HepG2 (cell line): Measurements from ENCODE around the gene L3MBTL1. TPM values are rescaled to one million over a fixed set of nuclear protein-coding genes. Genes with fewer than 3 reads are reported as not detected.
A peak's percentile ranks its signal among the peaks of the same experiment; 100 is the strongest.

ENCODE experiments used
- ADNP ChIP-seq: sonication (generic); formaldehyde crosslinking; IDR thresholded peaks from 2 replicates; pipeline ENCODE4 v1.4.0; 2020; ENCODE audit warnings: missing genetic modification reagents
- FOXK1 ChIP-seq: sonication (generic); formaldehyde crosslinking; IDR thresholded peaks from 2 replicates; pipeline ENCODE4 v1.4.0; 2020; ENCODE audit warnings: low read depth, missing genetic modification reagents, borderline replicate concordance
- FOXO1 ChIP-seq: sonication (generic); formaldehyde crosslinking; IDR thresholded peaks from 2 replicates; pipeline ENCODE4 v1.4.0; 2020; ENCODE audit warnings: missing genetic modification reagents
- HIVEP1 ChIP-seq: sonication (generic); formaldehyde crosslinking; IDR thresholded peaks from 2 replicates; pipeline ENCODE4 v1.4.0; 2020; ENCODE audit warnings: mild to moderate bottlenecking, missing genetic modification reagents
- KDM5B ChIP-seq: sonication (generic); formaldehyde crosslinking; IDR thresholded peaks from 2 replicates; pipeline ENCODE4 v1.4.0; 2020; ENCODE audit warnings: missing genetic modification reagents, mild to moderate bottlenecking, borderline replicate concordance
- KMT2A ChIP-seq: sonication (generic); formaldehyde crosslinking; IDR thresholded peaks from 2 replicates; pipeline ENCODE4 v1.4.0; 2020; ENCODE audit warnings: missing genetic modification reagents
- PAWR ChIP-seq: sonication (generic); formaldehyde crosslinking; IDR thresholded peaks from 2 replicates; pipeline ENCODE4 v1.4.0; 2020; ENCODE audit warnings: missing genetic modification reagents, mild to moderate bottlenecking, borderline replicate concordance
- RAD21 ChIP-seq: fragments of 450-650 bp; formaldehyde crosslinking; IDR thresholded peaks from 2 replicates; pipeline ENCODE4 v1.5.0; 2020; ENCODE audit warnings: mild to moderate bottlenecking
- RELA ChIP-seq: sonication (generic); formaldehyde crosslinking; IDR thresholded peaks from 2 replicates; pipeline ENCODE4 v1.4.0; 2020; ENCODE audit warnings: missing genetic modification reagents
- SIX1 ChIP-seq: sonication (generic); formaldehyde crosslinking; IDR thresholded peaks from 2 replicates; pipeline ENCODE4 v1.4.0; 2020; ENCODE audit warnings: missing genetic modification reagents, borderline replicate concordance
- ZBTB40 ChIP-seq, 2 experiments: fragments of 450-650 bp in 1 of 2; sonication (generic) in 1 of 2; formaldehyde crosslinking in 1 of 2; IDR thresholded peaks; 2 replicates each; pipeline versions ENCODE4 v1.6.1 to v1.8.0; 2016 to 2022; ENCODE audit warnings: antibody characterized with exemption in 1 of 2, mild to moderate bottlenecking in 1 of 2, missing genetic modification reagents in 1 of 2
- ZNF121 ChIP-seq: sonication (generic); formaldehyde crosslinking; IDR thresholded peaks from 2 replicates; pipeline ENCODE4 v1.5.0; 2020; ENCODE audit warnings: mild to moderate bottlenecking, missing genetic modification reagents
- ZNF230 ChIP-seq: sonication (generic); formaldehyde crosslinking; IDR thresholded peaks from 2 replicates; pipeline ENCODE4 v1.4.0; 2020; ENCODE audit warnings: mild to moderate bottlenecking, missing genetic modification reagents
- ZNF235 ChIP-seq: sonication (generic); formaldehyde crosslinking; IDR thresholded peaks from 2 replicates; pipeline ENCODE4 v1.8.1; 2023; ENCODE audit warnings: mild to moderate bottlenecking, missing genetic modification reagents, borderline replicate concordance
- ZNF558 ChIP-seq: sonication (generic); formaldehyde crosslinking; IDR thresholded peaks from 2 replicates; pipeline ENCODE4 v1.9.0; 2022; ENCODE audit warnings: mild to moderate bottlenecking, missing genetic modification reagents, borderline replicate concordance
- ZNF720 ChIP-seq: sonication (generic); formaldehyde crosslinking; IDR thresholded peaks from 2 replicates; pipeline ENCODE4 v1.4.0; 2020; ENCODE audit warnings: missing genetic modification reagents
- ZNF773 ChIP-seq: sonication (generic); formaldehyde crosslinking; IDR thresholded peaks from 2 replicates; pipeline ENCODE4 v1.4.0; 2020; ENCODE audit warnings: missing genetic modification reagents, borderline replicate concordance
- ZNF792 ChIP-seq: IDR thresholded peaks from 2 replicates; pipeline ENCODE4 v1.6.1; 2016
- polyA plus RNA-seq, 8 experiments: library from polyadenylated mRNA; depleted of rRNA in 3 of 8; stranded (reverse) in 7 of 8; unstranded in 1 of 8; fragments of >200 nt; fragmentation: Illumina TruSeq in 4 of 8; extraction: Trizol in 4 of 8; gene quantifications; 2 replicates each; pipeline versions ENCODE4 v1.2.1 to v1.2.3, GENCODE V29; 2011 to 2016; ENCODE audit warnings: low read depth in 4 of 8, missing spikeins in 1 of 8, mixed read lengths in 1 of 8; ENCODE audit not compliant: insufficient read depth in 1 of 8
- total RNA-seq, 5 experiments: library from RNA; depleted of rRNA; stranded (reverse); fragments of >200 nt; fragmentation: Illumina TruSeq; extraction: Trizol; gene quantifications; 2 replicates each; pipeline ENCODE4 v1.2.3, GENCODE V29; 2016; ENCODE audit warnings: low read depth in 1 of 5
- TF ChIP-seq, protein P1 (sequence below): sonication (generic); formaldehyde crosslinking; IDR thresholded peaks from 2 replicates; pipeline ENCODE4 v1.8.1; 2023; ENCODE audit warnings: missing genetic modification reagents, mild to moderate bottlenecking, borderline replicate concordance

L3MBTL1 gene
- total and polyA plus RNA-seq, 2 of the 13 experiments (the other 11 are each of a cell fraction or from before 2014, with no cell fraction given): 9.0 to 17.8 TPM

DNA sequence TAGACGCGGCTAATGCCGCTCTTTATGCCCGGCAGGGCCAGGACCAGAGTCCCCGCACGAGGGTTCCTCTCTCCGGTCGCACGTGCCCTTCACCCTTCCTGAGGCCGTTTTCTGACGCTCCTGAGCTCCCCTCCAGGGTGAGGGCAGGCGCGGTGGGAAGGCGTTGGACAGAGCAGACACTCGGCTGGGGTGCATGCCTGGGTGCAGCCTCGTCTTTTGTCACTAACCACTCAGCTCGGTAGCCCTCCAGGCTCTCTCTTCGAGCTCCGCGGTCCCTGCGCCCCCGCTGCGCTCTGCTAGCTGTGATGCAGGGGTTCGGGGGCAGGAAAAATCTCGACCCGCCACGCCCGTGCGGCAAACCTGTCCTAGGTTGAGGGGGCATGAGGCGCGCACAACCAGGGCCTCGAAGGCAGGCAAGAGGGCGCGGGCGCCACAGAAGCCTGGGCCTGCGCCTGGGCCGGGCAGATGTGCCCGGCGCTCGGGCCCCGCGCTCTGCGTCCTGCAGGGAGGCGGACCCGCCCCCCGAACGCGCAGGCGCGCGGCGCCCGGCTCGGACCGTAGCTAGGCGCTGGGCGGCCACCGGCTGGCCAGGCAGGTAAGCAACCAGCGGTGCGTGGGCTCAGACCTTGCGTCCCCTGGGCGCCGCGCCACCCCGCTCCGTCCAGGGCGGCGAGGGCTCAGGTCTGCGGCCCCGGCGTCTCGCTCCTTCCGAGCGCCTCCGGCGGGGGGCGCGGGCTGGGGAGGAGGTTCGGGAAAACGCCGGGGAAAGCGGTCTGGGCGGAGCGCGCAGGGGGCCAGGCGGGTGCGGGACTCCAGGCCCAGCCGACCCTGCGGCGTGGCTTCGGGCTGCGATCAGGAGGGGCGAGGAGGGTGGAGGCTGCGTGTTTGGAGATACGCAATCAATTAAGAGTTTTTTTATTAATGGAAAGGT, at the start of gene L3MBTL1 (continued):
- TF ChIP-seq ZNF121 (CRISPR knock-in tag) (no peak; the same call in 1 of the 2 replicates), FOXK1 (CRISPR knock-in tag) (0 out of 2 replicates have a peak, but pooled peaks have one; percentile 24), FOXO1 (peak; percentile 72; the same call in 1 of the 2 replicates), RELA (CRISPR knock-in tag) (peak; percentile 83; the same call in 1 of the 2 replicates), SIX1 (CRISPR knock-in tag) (no peak), PAWR (peak; percentile 91; the same call in 1 of the 2 replicates), ZNF235 (CRISPR knock-in tag) (peak; percentile 86), KMT2A (CRISPR knock-in tag) (peak; percentile 19; the same call in 1 of the 2 replicates), ZNF773 (0 out of 2 replicates have a peak, but pooled peaks have one; percentile 64), ZNF230 (CRISPR knock-in tag) (peak; percentile 88), ZBTB40 (IDR thresholded peaks at IDR 0.05) (no peak), ZBTB40 (CRISPR knock-in tag; IDR thresholded peaks at IDR 0.05) (peak; percentile 40; the same call in 1 of the 2 replicates), KDM5B (peak; percentile 92), ZNF558 (CRISPR knock-in tag) (peak; percentile 82; the same call in 1 of the 2 replicates), HIVEP1 (CRISPR knock-in tag) (peak; percentile 40; the same call in 1 of the 2 replicates), RAD21 (CRISPR knock-in tag) (peak; percentile 69), ZNF792 (CRISPR knock-in tag) (peak; percentile 74; the same call in 1 of the 2 replicates), ZNF720 (CRISPR knock-in tag) (no peak), ADNP (CRISPR knock-in tag) (no peak)
- TF ChIP-seq, protein P1, sequence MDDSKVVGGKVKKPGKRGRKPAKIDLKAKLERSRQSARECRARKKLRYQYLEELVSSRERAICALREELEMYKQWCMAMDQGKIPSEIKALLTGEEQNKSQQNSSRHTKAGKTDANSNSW (CRISPR knock-in tag): peak; percentile 91; the same call in 1 of the 2 replicates
